HCT116 (cell line): ENCODE measurements around the gene SCAF1.
A peak's percentile ranks its signal among the peaks of the same experiment; 100 is the strongest.

Source experiments
- CEBPB ChIP-seq: IDR thresholded peaks from 2 replicates; pipeline ENCODE4 v1.6.1; 2012; ENCODE audit warnings: low read depth
- EZH2 ChIP-seq: fragments of 200-600 bp; sonication (generic); IDR thresholded peaks from 2 replicates; pipeline ENCODE4 v1.6.1; 2017; ENCODE audit warnings: antibody characterized with exemption, mixed run types
- POLR2A ChIP-seq: IDR thresholded peaks from 2 replicates; pipeline ENCODE4 v1.7.0; 2011; ENCODE audit warnings: borderline replicate concordance; ENCODE audit not compliant: insufficient read depth, insufficient read length; ENCODE audit errors: extremely low read depth
- POLR2AphosphoS5 ChIP-seq: IDR thresholded peaks from 2 replicates; pipeline ENCODE4 v1.6.1; 2011; ENCODE audit warnings: mild to moderate bottlenecking, low read depth, low read length, moderate library complexity
- TCF7L2 ChIP-seq: IDR thresholded peaks from 2 replicates; pipeline ENCODE4 v1.7.0; 2011; ENCODE audit warnings: borderline replicate concordance, inconsistent platforms; ENCODE audit not compliant: insufficient read depth, insufficient read length; ENCODE audit errors: extremely low read depth
- YY1 ChIP-seq: IDR thresholded peaks from 2 replicates; pipeline ENCODE4 v1.6.1; 2011; ENCODE audit warnings: low read length, low read depth, moderate library complexity, mild to moderate bottlenecking; ENCODE audit not compliant: insufficient replicate concordance; ENCODE audit errors: extremely low read depth
- TF ChIP-seq, protein P1 (sequence below), 3 experiments: fragments of 200-600 bp in 1 of 3; sonication (generic) in 1 of 3; IDR thresholded peaks in 2 of 3; conservative IDR thresholded peaks in 1 of 3; 2 replicates each; pipeline ENCODE4 v1.5.1; 2012 to 2017; ENCODE audit warnings: low read depth in 2 of 3, low read length in 2 of 3, antibody characterized with exemption in 1 of 3, borderline replicate concordance in 1 of 3, control low read depth in 1 of 3, mild to moderate bottlenecking in 1 of 3, mixed read lengths in 1 of 3, mixed run types in 1 of 3, moderate library complexity in 1 of 3; ENCODE audit not compliant: insufficient read depth in 1 of 3
- TF ChIP-seq, protein P2 (sequence below): IDR thresholded peaks from 2 replicates; pipeline ENCODE4 v1.6.1; 2012; ENCODE audit warnings: low read depth

DNA sequence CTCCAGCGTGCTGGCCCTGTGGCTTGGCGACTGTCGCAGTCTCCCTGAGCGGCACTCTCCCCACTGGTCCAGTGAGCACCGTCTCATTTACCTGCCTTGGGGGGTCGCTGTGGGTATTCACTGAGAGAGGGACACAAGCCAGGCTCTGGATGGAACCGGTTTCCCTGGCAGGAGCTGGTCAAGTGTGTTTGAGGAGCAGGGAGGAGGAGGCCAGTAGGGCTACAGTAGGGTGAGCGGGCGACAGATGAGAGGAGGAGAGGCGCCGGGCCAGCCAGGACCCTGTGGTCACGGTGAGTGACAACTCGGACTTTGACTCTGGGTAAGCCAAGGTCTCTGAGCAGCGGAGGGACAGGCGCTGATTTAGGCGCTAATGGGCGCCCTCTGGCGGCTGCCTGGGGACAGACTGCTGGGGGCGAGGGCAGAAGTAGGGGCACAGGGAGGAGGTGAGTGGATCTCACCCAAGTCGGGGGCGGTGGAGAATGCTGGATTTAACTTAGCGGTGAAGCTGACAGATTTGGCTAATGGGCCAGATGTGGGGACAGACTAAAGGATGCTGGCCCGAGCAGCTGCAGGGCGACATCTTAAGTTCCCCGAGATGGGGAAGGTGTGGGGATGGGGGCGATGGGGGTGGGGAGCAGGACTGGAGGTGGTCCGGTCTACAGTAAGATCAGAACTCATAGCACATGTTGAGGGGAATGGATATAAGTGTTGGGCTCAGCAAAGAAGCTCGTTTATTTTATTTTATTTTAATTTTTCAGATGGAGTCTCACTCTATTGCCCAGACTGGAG, 30.3 kb downstream of the SCAF1 start:
- TF ChIP-seq, protein P1, sequence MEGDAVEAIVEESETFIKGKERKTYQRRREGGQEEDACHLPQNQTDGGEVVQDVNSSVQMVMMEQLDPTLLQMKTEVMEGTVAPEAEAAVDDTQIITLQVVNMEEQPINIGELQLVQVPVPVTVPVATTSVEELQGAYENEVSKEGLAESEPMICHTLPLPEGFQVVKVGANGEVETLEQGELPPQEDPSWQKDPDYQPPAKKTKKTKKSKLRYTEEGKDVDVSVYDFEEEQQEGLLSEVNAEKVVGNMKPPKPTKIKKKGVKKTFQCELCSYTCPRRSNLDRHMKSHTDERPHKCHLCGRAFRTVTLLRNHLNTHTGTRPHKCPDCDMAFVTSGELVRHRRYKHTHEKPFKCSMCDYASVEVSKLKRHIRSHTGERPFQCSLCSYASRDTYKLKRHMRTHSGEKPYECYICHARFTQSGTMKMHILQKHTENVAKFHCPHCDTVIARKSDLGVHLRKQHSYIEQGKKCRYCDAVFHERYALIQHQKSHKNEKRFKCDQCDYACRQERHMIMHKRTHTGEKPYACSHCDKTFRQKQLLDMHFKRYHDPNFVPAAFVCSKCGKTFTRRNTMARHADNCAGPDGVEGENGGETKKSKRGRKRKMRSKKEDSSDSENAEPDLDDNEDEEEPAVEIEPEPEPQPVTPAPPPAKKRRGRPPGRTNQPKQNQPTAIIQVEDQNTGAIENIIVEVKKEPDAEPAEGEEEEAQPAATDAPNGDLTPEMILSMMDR (IDR thresholded peaks at IDR 0.05 in 2 of 3, conservative IDR thresholded peaks at IDR 0.05 in 1 of 3; ENCODE audit: borderline replicate concordance in 1 of 3, insufficient read depth in 1 of 3, low read depth in 2 of 3, low read length in 2 of 3): peak; percentile 94 to 96 (median 95)
- TF ChIP-seq YY1 (peak; percentile 45), EZH2 (no peak), POLR2A (no peak), TCF7L2 (no peak), POLR2AphosphoS5 (no peak), CEBPB (no peak)
- TF ChIP-seq, protein P2, sequence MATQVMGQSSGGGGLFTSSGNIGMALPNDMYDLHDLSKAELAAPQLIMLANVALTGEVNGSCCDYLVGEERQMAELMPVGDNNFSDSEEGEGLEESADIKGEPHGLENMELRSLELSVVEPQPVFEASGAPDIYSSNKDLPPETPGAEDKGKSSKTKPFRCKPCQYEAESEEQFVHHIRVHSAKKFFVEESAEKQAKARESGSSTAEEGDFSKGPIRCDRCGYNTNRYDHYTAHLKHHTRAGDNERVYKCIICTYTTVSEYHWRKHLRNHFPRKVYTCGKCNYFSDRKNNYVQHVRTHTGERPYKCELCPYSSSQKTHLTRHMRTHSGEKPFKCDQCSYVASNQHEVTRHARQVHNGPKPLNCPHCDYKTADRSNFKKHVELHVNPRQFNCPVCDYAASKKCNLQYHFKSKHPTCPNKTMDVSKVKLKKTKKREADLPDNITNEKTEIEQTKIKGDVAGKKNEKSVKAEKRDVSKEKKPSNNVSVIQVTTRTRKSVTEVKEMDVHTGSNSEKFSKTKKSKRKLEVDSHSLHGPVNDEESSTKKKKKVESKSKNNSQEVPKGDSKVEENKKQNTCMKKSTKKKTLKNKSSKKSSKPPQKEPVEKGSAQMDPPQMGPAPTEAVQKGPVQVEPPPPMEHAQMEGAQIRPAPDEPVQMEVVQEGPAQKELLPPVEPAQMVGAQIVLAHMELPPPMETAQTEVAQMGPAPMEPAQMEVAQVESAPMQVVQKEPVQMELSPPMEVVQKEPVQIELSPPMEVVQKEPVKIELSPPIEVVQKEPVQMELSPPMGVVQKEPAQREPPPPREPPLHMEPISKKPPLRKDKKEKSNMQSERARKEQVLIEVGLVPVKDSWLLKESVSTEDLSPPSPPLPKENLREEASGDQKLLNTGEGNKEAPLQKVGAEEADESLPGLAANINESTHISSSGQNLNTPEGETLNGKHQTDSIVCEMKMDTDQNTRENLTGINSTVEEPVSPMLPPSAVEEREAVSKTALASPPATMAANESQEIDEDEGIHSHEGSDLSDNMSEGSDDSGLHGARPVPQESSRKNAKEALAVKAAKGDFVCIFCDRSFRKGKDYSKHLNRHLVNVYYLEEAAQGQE: no peak
